Mucosa of gallbladder (tissue), 1 donor: ENCODE measurements around the gene CLIC5. TPM values are rescaled to one million over a fixed set of nuclear protein-coding genes. Genes with fewer than 3 reads are reported as not detected.
A peak's percentile ranks its signal among the peaks of the same experiment; 100 is the strongest.

Experiments used
- DNase-seq: peaks from one replicate; pipeline ENCODE4 v3.0.0-alpha.2; 2020; ENCODE audit warnings: low spot score
- total RNA-seq: library from RNA; stranded (reverse); gene quantifications from one replicate; pipeline ENCODE4 v1.2.1, GENCODE V29; 2021
- donor health status: DM: no; HTN: no; CAD: no.

The CLIC5 gene
- total RNA-seq, 1 donor from 2014 or later, result 27.6 TPM

GRCh38 chr6:45965007-45965406 is 50.7 kb downstream of the CLIC5 start:
- DNase-seq, result no peak

- DNase-seq, result no peak
These were observed 51.4 kb downstream of the CLIC5 start for GRCh38 chr6:45964300-45964699.

GRCh38 chr6:45963896-45964295 is 51.8 kb downstream of the CLIC5 start:
- peak; percentile 49 for DNase-seq

- no peak for DNase-seq
These were observed 54.5 kb downstream of the CLIC5 start for GRCh38 chr6:45961125-45961524.

GRCh38 chr6:45959534-45960145 is 56.0 kb downstream of the CLIC5 start:
- peak; percentile 24 for DNase-seq

- no peak for DNase-seq
These were observed 59.0 kb downstream of the CLIC5 start for GRCh38 chr6:45956663-45957062.

GRCh38 chr6:45956176-45956575 is 59.5 kb downstream of the CLIC5 start:
- no peak for DNase-seq

- DNase-seq, result peak; percentile 34
These were observed 60.1 kb downstream of the CLIC5 start for GRCh38 chr6:45955597-45955996.

GRCh38 chr6:45952546-45952945 is 63.1 kb downstream of the CLIC5 start:
- no peak for DNase-seq

GRCh38 chr6:45952168-45952529 is 63.5 kb downstream of the CLIC5 start:
- no peak for DNase-seq

- DNase-seq, result no peak
These were observed 64.1 kb downstream of the CLIC5 start for GRCh38 chr6:45951321-45952167.

GRCh38 chr6:45949256-45949655 is 66.4 kb downstream of the CLIC5 start:
- no peak for DNase-seq

GRCh38 chr6:45947807-45948206 is 67.9 kb downstream of the CLIC5 start:
- no peak for DNase-seq

GRCh38 chr6:45946887-45947286 is 68.8 kb downstream of the CLIC5 start:
- no peak for DNase-seq

GRCh38 chr6:45946352-45946751 is 69.3 kb downstream of the CLIC5 start:
- DNase-seq, result peak; percentile 60

GRCh38 chr6:45942953-45943352 is 72.7 kb downstream of the CLIC5 start:
- DNase-seq, result no peak

- DNase-seq, result no peak
These were observed 81.8 kb downstream of the CLIC5 start for GRCh38 chr6:45933855-45934254.

- no peak for DNase-seq
These were observed 84.4 kb downstream of the CLIC5 start for GRCh38 chr6:45931232-45931631.

GRCh38 chr6:45930420-45931040 is 85.1 kb downstream of the CLIC5 start:
- peak; percentile 77 for DNase-seq

- no peak for DNase-seq
These were observed 86.0 kb downstream of the CLIC5 start for GRCh38 chr6:45929421-45930361.

- DNase-seq, result no peak
These were observed 86.8 kb downstream of the CLIC5 start for GRCh38 chr6:45928721-45929305.
